Measurements from ENCODE around the gene SLC22A23. TPM values are rescaled to one million over a fixed set of nuclear protein-coding genes. Genes with fewer than 3 reads are reported as not detected.

Gene SLC22A23
- total RNA-seq, 1 donor from 2014 or later = 19.4 TPM

GRCh38 chr6:3329393-3330051 lies 127.3 kb downstream of the SLC22A23 start:
- no peaks in the 10 kb centered on the region for H3K4me1 Mint-ChIP-seq (ENCODE audit: low read depth)
- H3K36me3 Mint-ChIP-seq (ENCODE audit: insufficient read depth) = no peaks in the 10 kb centered on the region
- H3K27me3 Mint-ChIP-seq = peaks cover 48% of the 10 kb centered on the region
- H3K27ac Mint-ChIP-seq = no peak overlapping the region
- DNase-seq (ENCODE audit: low spot score, unreplicated experiment) = no peak
- H3K9me3 Mint-ChIP-seq (ENCODE audit: low read depth) = no peaks in the 10 kb centered on the region
- H3K4me3 Mint-ChIP-seq (ENCODE audit: low read depth) = no peak overlapping the region
- no peak for TF ChIP-seq CTCF (IDR thresholded peaks at IDR 0.05; ENCODE audit: unreplicated experiment)

- DNase-seq (ENCODE audit: low spot score, unreplicated experiment) = no peak
- H3K9me3 Mint-ChIP-seq (ENCODE audit: low read depth) = no peaks in the 10 kb centered on the region
- no peak overlapping the region for H3K4me3 Mint-ChIP-seq (ENCODE audit: low read depth)
- no peak for TF ChIP-seq CTCF (IDR thresholded peaks at IDR 0.05; ENCODE audit: unreplicated experiment)
- H3K27me3 Mint-ChIP-seq = peaks cover 45% of the 10 kb centered on the region
- no peak overlapping the region for H3K27ac Mint-ChIP-seq
- H3K36me3 Mint-ChIP-seq (ENCODE audit: insufficient read depth) = no peaks in the 10 kb centered on the region
- H3K4me1 Mint-ChIP-seq (ENCODE audit: low read depth) = no peaks in the 10 kb centered on the region
Measured at GRCh38 chr6:3328796-3329195, 128.1 kb downstream of the SLC22A23 start.

GRCh38 chr6:3328145-3328544 lies 128.7 kb downstream of the SLC22A23 start:
- Mint-ChIP-seq H3K4me1 (ENCODE audit: low read depth) (no peaks in the 10 kb centered on the region), H3K27me3 (peaks cover 39% of the 10 kb centered on the region), H3K27ac (no peak overlapping the region), H3K4me3 (ENCODE audit: low read depth) (no peak overlapping the region), H3K36me3 (ENCODE audit: insufficient read depth) (peaks cover 2% of the 10 kb centered on the region), H3K9me3 (ENCODE audit: low read depth) (no peaks in the 10 kb centered on the region)
- DNase-seq (ENCODE audit: low spot score, unreplicated experiment) = no peak
- no peak for TF ChIP-seq CTCF (IDR thresholded peaks at IDR 0.05; ENCODE audit: unreplicated experiment)

- no peak for DNase-seq (ENCODE audit: low spot score, unreplicated experiment)
- Mint-ChIP-seq H3K36me3 (ENCODE audit: insufficient read depth) (peaks cover 6% of the 10 kb centered on the region), H3K27ac (no peak overlapping the region), H3K27me3 (peaks cover 32% of the 10 kb centered on the region), H3K4me3 (ENCODE audit: low read depth) (no peak overlapping the region), H3K4me1 (ENCODE audit: low read depth) (no peaks in the 10 kb centered on the region), H3K9me3 (ENCODE audit: low read depth) (no peaks in the 10 kb centered on the region)
- TF ChIP-seq CTCF (IDR thresholded peaks at IDR 0.05; ENCODE audit: unreplicated experiment) = no peak
Measured at GRCh38 chr6:3327403-3327802, 129.4 kb downstream of the SLC22A23 start.

GRCh38 chr6:3326981-3327380 lies 129.9 kb downstream of the SLC22A23 start:
- H3K4me1 Mint-ChIP-seq (ENCODE audit: low read depth) = no peaks in the 10 kb centered on the region
- DNase-seq (ENCODE audit: low spot score, unreplicated experiment) = no peak
- H3K9me3 Mint-ChIP-seq (ENCODE audit: low read depth) = no peaks in the 10 kb centered on the region
- H3K27me3 Mint-ChIP-seq = peaks cover 28% of the 10 kb centered on the region
- H3K27ac Mint-ChIP-seq = no peak overlapping the region
- H3K4me3 Mint-ChIP-seq (ENCODE audit: low read depth) = no peak overlapping the region
- no peak for TF ChIP-seq CTCF (IDR thresholded peaks at IDR 0.05; ENCODE audit: unreplicated experiment)
- peaks cover 6% of the 10 kb centered on the region for H3K36me3 Mint-ChIP-seq (ENCODE audit: insufficient read depth)
